Measurements from ENCODE around the gene FIZ1.

GRCh38 chr19:55632463-55632834 is 33.1 kb upstream of the FIZ1 start:
- TF ChIP-seq CTCF (IDR thresholded peaks at IDR 0.05) (peak; percentile 43 to 92 (median 85)), POLR2A (IDR thresholded peaks at IDR 0.05) (no peak)

All from thyroid gland (tissue), 4 donors.